ENCODE results near the gene TAF11L3.
"Not testable (repeated sequence)": the region's sequence is repeated elsewhere in the genome, so short reads cannot be mapped to it uniquely, and the experiment has no call there.

Gene TAF11L3

DNA sequence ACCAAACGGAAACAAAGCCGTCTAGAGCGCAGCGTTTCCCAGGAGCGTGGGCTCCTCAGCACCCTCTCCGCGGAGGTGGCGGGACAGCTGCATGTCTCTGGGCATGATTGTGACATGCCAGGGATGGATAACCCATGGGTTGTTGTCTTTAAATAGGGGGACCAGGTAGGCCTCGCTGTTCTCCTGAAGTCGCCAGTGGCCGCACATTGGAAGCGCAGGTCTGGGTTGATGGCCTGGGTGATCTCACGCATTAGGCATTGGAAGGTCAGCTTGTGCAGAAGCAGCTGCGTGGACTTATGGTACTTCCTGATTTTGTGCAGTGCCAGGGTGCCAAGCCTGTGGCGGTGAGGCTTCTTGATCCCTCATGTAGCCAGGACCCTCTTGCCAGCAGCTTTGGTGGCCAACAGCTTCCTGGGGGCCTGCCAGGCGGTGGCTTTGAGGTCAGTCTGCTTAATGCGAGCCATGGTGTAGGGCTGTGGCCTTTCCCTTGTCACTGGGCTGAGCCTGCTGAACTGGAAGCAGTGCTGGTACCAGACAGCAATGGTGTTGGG is 6.3 kb upstream of the TAF11L3 start:
- Histone ChIP-seq H3K9me3 (ENCODE audit: low read length) (no peaks in the 10 kb centered on the region), H3K27me3 (ENCODE audit: insufficient read depth, low read length) (no peaks in the 10 kb centered on the region), H2AFZ (ENCODE audit: low read depth, low read length) (no peak overlapping the region), H3K4me1 (ENCODE audit: insufficient read depth, low read length) (no peaks in the 10 kb centered on the region), H3K4me3 (ENCODE audit: low read length) (no peak overlapping the region), H3K36me3 (ENCODE audit: insufficient read depth, low read length) (no peaks in the 10 kb centered on the region)

- not testable (repeated sequence) for H3K9me3 ChIP-seq (ENCODE audit: low read length); H3K4me3 ChIP-seq (ENCODE audit: low read length); H3K36me3 ChIP-seq (ENCODE audit: insufficient read depth, low read length); H3K4me1 ChIP-seq (ENCODE audit: insufficient read depth, low read length); H3K27me3 ChIP-seq (ENCODE audit: insufficient read depth, low read length); H2AFZ ChIP-seq (ENCODE audit: low read depth, low read length)
These were observed 641 bp upstream of the TAF11L3 start for GRCh38 chr5:17517526-17517925.

GRCh38 chr5:17519508-17519907 is 1.3 kb downstream of the TAF11L3 start:
- H3K27me3 ChIP-seq (ENCODE audit: insufficient read depth, low read length); H3K4me3 ChIP-seq (ENCODE audit: low read length); H3K9me3 ChIP-seq (ENCODE audit: low read length); H2AFZ ChIP-seq (ENCODE audit: low read depth, low read length); H3K36me3 ChIP-seq (ENCODE audit: insufficient read depth, low read length); H3K4me1 ChIP-seq (ENCODE audit: insufficient read depth, low read length): not testable (repeated sequence)

- H2AFZ ChIP-seq (ENCODE audit: low read depth, low read length); H3K4me3 ChIP-seq (ENCODE audit: low read length); H3K36me3 ChIP-seq (ENCODE audit: insufficient read depth, low read length); H3K4me1 ChIP-seq (ENCODE audit: insufficient read depth, low read length); H3K9me3 ChIP-seq (ENCODE audit: low read length); H3K27me3 ChIP-seq (ENCODE audit: insufficient read depth, low read length): not testable (repeated sequence)
These were observed 3.3 kb downstream of the TAF11L3 start, which contains the start of gene TAF11L4 for GRCh38 chr5:17521501-17521900. TSS of gene TAF11L4 (plus strand) at chr5:17521801.

DNA sequence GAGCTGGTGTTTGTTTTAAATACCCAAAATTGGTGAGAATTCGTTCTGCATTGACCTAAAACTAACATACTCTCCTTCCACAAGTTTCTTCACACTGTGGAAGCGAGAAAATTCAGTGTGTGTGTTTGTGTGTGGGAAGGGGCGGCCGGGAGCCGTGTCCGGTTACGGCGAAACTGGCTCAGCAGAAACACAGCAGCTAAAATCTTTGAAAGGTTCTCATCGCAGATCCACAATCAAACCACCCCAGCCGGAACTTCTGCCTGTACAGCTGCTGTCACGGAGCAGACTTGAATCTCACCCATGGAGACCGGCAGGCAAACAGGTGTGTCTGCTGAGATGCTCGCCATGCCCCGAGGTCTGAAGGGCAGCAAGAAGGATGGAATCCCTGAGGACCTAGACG is 6.8 kb downstream of the TAF11L3 start, which contains the start of gene TAF11L5:
TAF11L5 (plus strand) TSS at position 301 of the 400 bp plus-strand sequence.
- H3K9me3 ChIP-seq (ENCODE audit: low read length); H3K4me3 ChIP-seq (ENCODE audit: low read length); H3K27me3 ChIP-seq (ENCODE audit: insufficient read depth, low read length); H3K36me3 ChIP-seq (ENCODE audit: insufficient read depth, low read length); H2AFZ ChIP-seq (ENCODE audit: low read depth, low read length); H3K4me1 ChIP-seq (ENCODE audit: insufficient read depth, low read length): not testable (repeated sequence)

GRCh38 chr5:17526504-17526903 is 8.3 kb downstream of the TAF11L3 start:
- not testable (repeated sequence) for H2AFZ ChIP-seq (ENCODE audit: low read depth, low read length); H3K4me3 ChIP-seq (ENCODE audit: low read length); H3K36me3 ChIP-seq (ENCODE audit: insufficient read depth, low read length); H3K9me3 ChIP-seq (ENCODE audit: low read length); H3K27me3 ChIP-seq (ENCODE audit: insufficient read depth, low read length); H3K4me1 ChIP-seq (ENCODE audit: insufficient read depth, low read length)

- H2AFZ ChIP-seq (ENCODE audit: low read depth, low read length); H3K36me3 ChIP-seq (ENCODE audit: insufficient read depth, low read length); H3K9me3 ChIP-seq (ENCODE audit: low read length); H3K4me1 ChIP-seq (ENCODE audit: insufficient read depth, low read length); H3K27me3 ChIP-seq (ENCODE audit: insufficient read depth, low read length); H3K4me3 ChIP-seq (ENCODE audit: low read length): not testable (repeated sequence)
These were observed 10.2 kb downstream of the TAF11L3 start, which contains the start of gene TAF11L6 for GRCh38 chr5:17528369-17528768. TSS of gene TAF11L6 (plus strand) at chr5:17528669.
